Prostate gland (tissue), 2 donors: ENCODE results near the gene MALRD1. TPM values are rescaled to one million over a fixed set of nuclear protein-coding genes. Genes with fewer than 3 reads are reported as not detected.

Experiments used
- DNase-seq: peaks from one replicate; pipeline ENCODE4 v3.0.0-alpha.2; 2019; ENCODE audit warnings: low spot score
- H3K27ac ChIP-seq, 2 donors: fragments of 200-600 bp; sonication (generic); 2 replicates each; pipeline ENCODE4 v1.5.1; 2017 to 2019
- H3K27me3 ChIP-seq: fragments of 200-600 bp; sonication (generic); replicated peaks from 2 replicates; pipeline ENCODE4 v1.5.1; 2019; ENCODE audit not compliant: insufficient read depth
- H3K36me3 ChIP-seq, 2 donors: fragments of 200-600 bp; sonication (generic); 1 replicate in 1 of 2; 2 replicates in 1 of 2; pipeline versions ENCODE4 v1.5.1 to v1.8.1; 2017 to 2019
- H3K4me1 ChIP-seq: fragments of 200-600 bp; sonication (generic); replicated peaks from 2 replicates; pipeline ENCODE4 v1.5.1; 2019
- H3K4me3 ChIP-seq, 2 donors: fragments of 200-600 bp; sonication (generic); 2 replicates each; pipeline ENCODE4 v1.5.1; 2017 to 2019
- H3K9me3 ChIP-seq: fragments of 200-600 bp; sonication (generic); 2 replicates; pipeline ENCODE4 v1.5.1; 2017
- POLR2A ChIP-seq: fragments of 450-650 bp; IDR thresholded peaks from one replicate; pipeline ENCODE4 v1.6.1; 2016; ENCODE audit warnings: antibody characterized with exemption, mild to moderate bottlenecking
- POLR2AphosphoS5 ChIP-seq: sonication (generic); formaldehyde crosslinking; IDR thresholded peaks from one replicate; pipeline ENCODE4 v1.6.1; 2017; ENCODE audit warnings: antibody characterized with exemption
- WGBS: methylation state at CpG from one replicate; pipeline ENCODE4 v1.1.5; 2018; 5-methylcytosine and 5-hydroxymethylcytosine counted together
- intact Hi-C: fragments of 100-400 bp; cut with DNase I; formaldehyde crosslinking; loops from one replicate; pipeline ENCODE4 v1.14.2; 2022
- total RNA-seq, 2 donors: library from RNA; depleted of rRNA; stranded (reverse); fragments of >200 nt; gene quantifications; one replicate each; pipeline ENCODE4 v1.1.0, GENCODE V29; 2016
- TF ChIP-seq, protein P1 (sequence below), 4 experiments: fragments of 200-600 bp in 2 of 4; fragments of 450-650 bp in 2 of 4; sonication (generic) in 2 of 4; IDR thresholded peaks; 1 replicate in 3 of 4; 2 replicates in 1 of 4; pipeline ENCODE4 v1.5.1; 2016 to 2019; ENCODE audit warnings: antibody characterized with exemption in 4 of 4, mild to moderate bottlenecking in 2 of 4, moderate library complexity in 2 of 4

Gene MALRD1
- total RNA-seq, 2 donors from 2014 or later, result 2.1 TPM; not detected in 1

DNA sequence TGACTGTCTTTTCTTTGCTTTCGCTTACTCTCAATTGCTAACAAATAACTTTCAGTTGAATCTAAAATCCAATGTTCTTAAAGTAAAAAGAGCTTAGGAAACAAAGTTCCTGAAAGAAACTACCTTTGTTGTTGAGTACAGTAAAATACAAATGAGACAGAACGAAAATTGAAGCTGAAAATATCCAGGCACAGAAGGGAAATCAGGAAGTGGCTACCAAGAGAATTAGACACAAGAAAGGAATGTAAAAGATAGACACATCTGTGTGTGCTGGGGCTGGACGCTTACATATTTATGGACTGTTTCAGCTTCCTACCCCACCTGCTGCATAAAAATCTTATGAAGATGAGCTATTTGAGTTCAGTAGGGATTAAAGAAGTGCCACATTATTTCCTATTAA, 606.0 kb downstream of the MALRD1 start:
- 53% methylated on average over 3 of the region's 3 CpGs for WGBS
- TF ChIP-seq POLR2A, result no peak
- TF ChIP-seq POLR2AphosphoS5, result no peak
- TF ChIP-seq, protein P1, sequence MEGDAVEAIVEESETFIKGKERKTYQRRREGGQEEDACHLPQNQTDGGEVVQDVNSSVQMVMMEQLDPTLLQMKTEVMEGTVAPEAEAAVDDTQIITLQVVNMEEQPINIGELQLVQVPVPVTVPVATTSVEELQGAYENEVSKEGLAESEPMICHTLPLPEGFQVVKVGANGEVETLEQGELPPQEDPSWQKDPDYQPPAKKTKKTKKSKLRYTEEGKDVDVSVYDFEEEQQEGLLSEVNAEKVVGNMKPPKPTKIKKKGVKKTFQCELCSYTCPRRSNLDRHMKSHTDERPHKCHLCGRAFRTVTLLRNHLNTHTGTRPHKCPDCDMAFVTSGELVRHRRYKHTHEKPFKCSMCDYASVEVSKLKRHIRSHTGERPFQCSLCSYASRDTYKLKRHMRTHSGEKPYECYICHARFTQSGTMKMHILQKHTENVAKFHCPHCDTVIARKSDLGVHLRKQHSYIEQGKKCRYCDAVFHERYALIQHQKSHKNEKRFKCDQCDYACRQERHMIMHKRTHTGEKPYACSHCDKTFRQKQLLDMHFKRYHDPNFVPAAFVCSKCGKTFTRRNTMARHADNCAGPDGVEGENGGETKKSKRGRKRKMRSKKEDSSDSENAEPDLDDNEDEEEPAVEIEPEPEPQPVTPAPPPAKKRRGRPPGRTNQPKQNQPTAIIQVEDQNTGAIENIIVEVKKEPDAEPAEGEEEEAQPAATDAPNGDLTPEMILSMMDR (IDR thresholded peaks at IDR 0.05), result no peak
- no peaks in the 10 kb centered on the region for H3K4me1 ChIP-seq
- H3K27me3 ChIP-seq, result no peaks in the 10 kb centered on the region
- no peak overlapping the region for H3K4me3 ChIP-seq
- H3K36me3 ChIP-seq, result no peaks in the 10 kb centered on the region
- no peak overlapping the region for H3K27ac ChIP-seq
- intact Hi-C loops, result no loop called here
- H3K9me3 ChIP-seq, result no peaks in the 10 kb centered on the region
- DNase-seq, result no peak

DNA sequence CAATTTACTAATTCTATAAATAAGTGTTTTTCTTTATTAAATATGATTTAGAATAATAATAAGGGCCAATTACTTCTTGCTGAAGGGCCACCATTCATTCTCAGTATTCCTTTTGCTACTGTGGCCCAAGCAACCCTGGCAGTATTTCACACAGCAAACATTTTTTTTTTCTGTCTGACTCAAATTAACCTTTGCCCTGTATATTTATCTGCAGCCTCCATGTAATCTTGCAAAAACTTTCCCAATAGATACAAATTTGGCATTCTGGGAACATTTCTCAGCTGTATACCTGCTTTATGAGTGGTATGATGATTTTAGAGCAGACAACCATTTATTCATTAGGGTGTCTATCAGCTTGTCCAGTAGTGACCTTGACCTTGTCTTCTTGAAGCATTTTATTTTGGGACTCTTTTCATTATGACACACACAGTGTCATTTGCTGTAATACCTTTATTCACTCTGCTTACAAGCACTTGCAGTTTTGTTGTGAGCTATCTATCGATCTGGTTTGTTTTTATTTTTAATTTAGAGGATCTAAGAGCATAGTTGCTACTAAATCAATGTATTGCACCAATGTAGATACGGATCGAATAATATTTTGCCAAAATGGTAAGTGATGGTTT, 607.9 kb downstream of the MALRD1 start:
- Histone ChIP-seq H3K27ac (no peak overlapping the region), H3K27me3 (no peaks in the 10 kb centered on the region), H3K4me1 (no peaks in the 10 kb centered on the region), H3K36me3 (no peaks in the 10 kb centered on the region), H3K4me3 (no peak overlapping the region), H3K9me3 (no peaks in the 10 kb centered on the region)
- intact Hi-C loops, result no loop called here
- DNase-seq, result no peak
- 91% methylated on average over 3 of the region's 3 CpGs for WGBS
- no peak for TF ChIP-seq POLR2A
- TF ChIP-seq, protein P1 (IDR thresholded peaks at IDR 0.05), result no peak

DNA sequence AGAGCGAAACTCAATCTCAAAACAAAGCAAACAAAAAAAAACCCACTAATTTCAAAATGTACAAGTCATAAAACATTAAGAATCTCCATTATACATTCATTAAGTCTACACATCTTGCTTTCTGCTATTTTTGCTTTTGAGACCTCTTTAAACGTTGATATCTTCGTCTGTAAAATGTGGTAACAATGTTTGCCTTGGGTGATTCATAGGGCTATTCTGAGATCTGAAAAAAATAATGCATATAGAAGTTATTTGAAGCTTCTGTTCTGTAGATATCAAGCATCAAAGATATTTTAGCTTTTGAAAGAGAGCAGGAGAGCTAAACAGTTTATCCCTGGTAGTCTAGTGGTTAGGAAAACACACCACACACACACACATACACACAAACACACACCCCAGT, 609.5 kb downstream of the MALRD1 start:
- Histone ChIP-seq H3K36me3 (no peaks in the 10 kb centered on the region), H3K9me3 (no peaks in the 10 kb centered on the region), H3K4me1 (no peaks in the 10 kb centered on the region), H3K27ac (no peak overlapping the region), H3K27me3 (no peaks in the 10 kb centered on the region), H3K4me3 (no peak overlapping the region)
- WGBS, result 57% methylated on average over 3 of the region's 3 CpGs
- no peak for DNase-seq
- intact Hi-C loops, result no loop called here
- TF ChIP-seq, protein P1 (IDR thresholded peaks at IDR 0.05), result no peak
- TF ChIP-seq POLR2A (no peak), POLR2AphosphoS5 (no peak)

DNA sequence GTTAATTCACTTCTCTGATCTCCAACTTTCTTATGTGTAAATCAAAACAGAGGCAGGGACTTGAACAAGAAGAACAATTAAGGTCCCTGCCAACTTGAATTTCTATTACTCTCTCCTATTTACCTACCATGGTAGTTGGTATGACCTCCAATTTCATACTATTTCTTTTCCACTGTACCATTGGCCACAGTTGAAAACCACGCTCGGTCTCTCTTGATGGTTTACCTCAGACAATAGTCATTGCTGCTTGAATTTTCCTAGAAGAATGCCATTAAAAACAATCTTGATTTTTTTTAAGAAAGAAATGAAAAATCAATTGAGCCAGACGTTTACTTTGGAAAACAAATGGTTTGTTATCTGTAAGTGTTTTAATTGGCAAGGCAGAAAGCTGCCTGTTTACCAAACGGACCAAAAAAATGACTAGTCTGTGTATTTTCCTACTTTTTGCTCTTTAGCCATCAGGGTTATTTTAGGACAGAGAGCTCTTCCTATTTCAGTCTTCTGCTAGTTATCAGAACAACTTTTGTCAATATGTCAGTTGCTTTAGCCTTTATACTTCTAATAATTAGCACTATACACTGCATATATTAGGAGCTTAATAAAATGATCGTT, 610.1 kb downstream of the MALRD1 start:
- no peak for TF ChIP-seq POLR2A
- no peak for TF ChIP-seq POLR2AphosphoS5
- TF ChIP-seq, protein P1 (IDR thresholded peaks at IDR 0.05), result no peak
- Histone ChIP-seq H3K9me3 (no peaks in the 10 kb centered on the region), H3K27me3 (no peaks in the 10 kb centered on the region), H3K4me1 (no peaks in the 10 kb centered on the region), H3K4me3 (no peak overlapping the region), H3K36me3 (no peaks in the 10 kb centered on the region), H3K27ac (no peak overlapping the region)
- WGBS, result 58% methylated on average over 5 of the region's 5 CpGs
- DNase-seq, result no peak
- intact Hi-C loops, result no loop called here

DNA sequence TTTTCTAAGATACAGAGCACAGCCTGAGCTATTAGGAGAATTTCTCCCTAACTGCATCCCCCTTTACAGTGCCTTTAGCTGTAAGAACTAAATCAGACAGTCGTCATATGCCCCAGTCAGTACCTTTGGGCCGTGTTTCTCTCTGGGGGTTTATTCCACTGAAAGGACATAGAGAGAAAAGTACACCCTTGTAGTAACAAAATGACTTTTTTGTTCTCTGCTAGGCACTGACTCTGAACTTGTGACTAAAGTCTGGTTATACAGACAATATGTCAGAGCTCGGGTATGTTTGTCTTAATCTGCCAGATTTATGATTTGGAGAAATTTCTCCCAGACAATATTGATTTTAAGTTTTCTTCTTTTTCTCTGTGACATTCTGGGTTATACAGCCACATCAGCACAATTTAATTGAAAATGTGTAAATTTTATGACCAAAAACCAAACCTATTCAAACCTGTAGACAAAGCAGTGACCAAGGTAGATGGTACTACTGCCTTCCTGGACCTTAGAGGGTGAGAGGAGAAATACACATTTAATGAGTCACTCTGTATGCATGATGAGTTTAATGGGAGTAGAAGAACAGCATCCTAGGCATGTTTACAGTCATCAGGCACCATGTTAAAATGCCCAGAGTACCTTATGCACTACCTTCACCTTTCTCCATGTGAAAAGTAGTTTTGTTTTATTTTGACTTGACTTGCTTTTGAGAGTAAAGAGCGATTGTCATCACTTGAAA, 611.5 kb downstream of the MALRD1 start:
- no peaks in the 10 kb centered on the region for H3K27me3 ChIP-seq
- no peak for DNase-seq
- H3K4me3 ChIP-seq, result no peak overlapping the region
- no peaks in the 10 kb centered on the region for H3K4me1 ChIP-seq
- intact Hi-C loops, result no loop called here
- WGBS, result 86% methylated on average over 4 of the region's 4 CpGs
- H3K27ac ChIP-seq, result no peak overlapping the region
- TF ChIP-seq POLR2A (no peak), POLR2AphosphoS5 (no peak)
- TF ChIP-seq, protein P1 (IDR thresholded peaks at IDR 0.05), result no peak
- no peaks in the 10 kb centered on the region for H3K9me3 ChIP-seq
- no peaks in the 10 kb centered on the region for H3K36me3 ChIP-seq
